Central memory CD8-positive, alpha-beta T cell (primary cell): Measurements from ENCODE around the gene ELF3.

Source experiments
- ATAC-seq: fragments of 150-1000 bp; cut with Tn5 transposase; replicated peaks from 2 replicates; pipeline ENCODE4 v1.10.0; 2022; ENCODE audit warnings: mild to moderate bottlenecking, moderate FRiP score, moderate number of reproducible peaks; ENCODE audit not compliant: poor library complexity, severe bottlenecking; ENCODE audit errors: extremely low read depth
- DNase-seq, 2 donors: peaks; one replicate each; pipeline ENCODE4 v3.0.0; 2021; ENCODE audit warnings: low spot score in 2 of 2
- H3K27ac Mint-ChIP-seq: one replicate; pipeline ENCODE4 v1.8.0; 2022; ENCODE audit warnings: low read depth, mild to moderate bottlenecking, moderate library complexity, mixed read lengths
- H3K27me3 Mint-ChIP-seq: one replicate; pipeline ENCODE4 v1.8.0; 2022; ENCODE audit warnings: mixed read lengths
- H3K36me3 Mint-ChIP-seq: one replicate; pipeline ENCODE4 v1.8.0; 2022; ENCODE audit warnings: mild to moderate bottlenecking, moderate library complexity, mixed read lengths; ENCODE audit not compliant: insufficient read depth
- H3K4me1 Mint-ChIP-seq: one replicate; pipeline ENCODE4 v1.8.0; 2022; ENCODE audit warnings: mixed read lengths
- H3K4me3 Mint-ChIP-seq: one replicate; pipeline ENCODE4 v1.8.0; 2022; ENCODE audit warnings: mild to moderate bottlenecking, moderate library complexity, mixed read lengths
- H3K9me3 Mint-ChIP-seq: one replicate; pipeline ENCODE4 v1.8.0; 2022; ENCODE audit warnings: mixed read lengths

The ELF3 gene

DNA sequence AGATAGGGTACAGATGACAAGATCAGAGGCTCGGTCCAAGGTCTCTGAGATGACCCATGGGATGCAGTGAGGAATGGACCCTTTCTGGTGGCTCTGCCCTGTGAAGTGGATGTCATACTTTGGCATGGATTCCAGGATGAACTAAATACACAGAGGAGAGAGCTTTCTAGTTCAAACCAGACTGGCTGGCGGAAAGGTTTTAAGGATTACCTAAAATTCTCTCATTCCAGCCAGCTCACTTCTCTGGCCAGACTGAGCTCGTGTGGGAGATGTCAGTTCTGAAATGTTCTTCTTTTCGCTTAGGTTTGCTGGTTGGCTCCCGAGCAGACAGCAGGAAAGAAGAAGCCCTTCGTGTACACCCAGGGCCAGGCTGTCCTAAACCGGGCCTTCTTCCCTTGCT lies 21.8 kb upstream of the ELF3 start:
- Mint-ChIP-seq H3K36me3 (peaks cover 35% of the 10 kb centered on the region), H3K4me3 (no peak overlapping the region), H3K27me3 (no peaks in the 10 kb centered on the region), H3K27ac (no peak overlapping the region), H3K4me1 (peaks cover 7% of the 10 kb centered on the region), H3K9me3 (no peaks in the 10 kb centered on the region)
- DNase-seq (no peak), ATAC-seq (no peak)

- no peaks in the 10 kb centered on the region for H3K9me3 Mint-ChIP-seq
- H3K27me3 Mint-ChIP-seq = no peaks in the 10 kb centered on the region
- no peak for DNase-seq
- no peak overlapping the region for H3K4me3 Mint-ChIP-seq
- H3K36me3 Mint-ChIP-seq = peaks cover 35% of the 10 kb centered on the region
- no peaks in the 10 kb centered on the region for H3K4me1 Mint-ChIP-seq
- no peak for ATAC-seq
- H3K27ac Mint-ChIP-seq = no peak overlapping the region
Measured at GRCh38 chr1:201989354-201990128, 20.8 kb upstream of the ELF3 start.

GRCh38 chr1:201990427-201990826 lies 20.0 kb upstream of the ELF3 start:
- DNase-seq (no peak), ATAC-seq (no peak)
- Mint-ChIP-seq H3K9me3 (no peaks in the 10 kb centered on the region), H3K4me3 (no peak overlapping the region), H3K27me3 (no peaks in the 10 kb centered on the region), H3K4me1 (no peaks in the 10 kb centered on the region), H3K36me3 (peaks cover 33% of the 10 kb centered on the region), H3K27ac (no peak overlapping the region)

DNA sequence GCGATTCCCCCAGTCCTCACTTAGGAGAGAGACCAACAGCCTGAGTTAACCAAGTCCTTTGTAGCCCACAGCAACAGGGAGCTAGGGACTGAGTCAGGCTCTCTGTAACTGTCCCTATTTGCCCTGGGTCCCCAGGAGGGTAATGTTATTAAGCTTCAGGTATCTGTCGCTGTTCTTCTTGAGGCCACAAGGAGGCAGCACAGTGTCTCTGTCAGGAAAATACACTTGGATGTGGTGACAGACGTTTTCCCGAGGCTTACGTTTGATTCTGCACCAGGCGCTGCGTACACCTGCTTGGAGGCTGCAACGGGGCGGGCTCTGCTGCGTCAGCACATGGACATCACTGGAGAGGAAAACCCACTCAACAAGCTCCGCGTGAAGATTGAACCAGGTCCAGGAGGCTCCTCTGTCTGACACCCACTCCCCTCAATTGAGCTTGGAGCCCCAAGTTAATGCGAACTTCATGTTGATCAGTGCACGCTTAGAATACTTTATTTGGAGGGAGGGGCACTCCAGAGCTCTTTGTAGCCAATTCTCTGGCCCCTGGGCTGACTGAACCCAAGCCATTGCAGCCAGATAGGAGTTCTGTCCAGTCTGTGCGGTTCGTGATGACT lies 10.7 kb upstream of the ELF3 start:
- H3K36me3 Mint-ChIP-seq = peaks cover 49% of the 10 kb centered on the region
- DNase-seq = no peak

GRCh38 chr1:202002507-202002906 lies 7.9 kb upstream of the ELF3 start:
- ATAC-seq = no peak
- peaks cover 47% of the 10 kb centered on the region for H3K36me3 Mint-ChIP-seq
- no peaks in the 10 kb centered on the region for H3K27me3 Mint-ChIP-seq

More for the DNA sequence above, 10.7 kb upstream of the ELF3 start:
- no peaks in the 10 kb centered on the region for H3K9me3 Mint-ChIP-seq
- no peak overlapping the region for H3K4me3 Mint-ChIP-seq
- H3K4me1 Mint-ChIP-seq = no peaks in the 10 kb centered on the region
- H3K27ac Mint-ChIP-seq = no peak overlapping the region
- H3K27me3 Mint-ChIP-seq = no peaks in the 10 kb centered on the region
- peak; percentile 24 for ATAC-seq

DNA sequence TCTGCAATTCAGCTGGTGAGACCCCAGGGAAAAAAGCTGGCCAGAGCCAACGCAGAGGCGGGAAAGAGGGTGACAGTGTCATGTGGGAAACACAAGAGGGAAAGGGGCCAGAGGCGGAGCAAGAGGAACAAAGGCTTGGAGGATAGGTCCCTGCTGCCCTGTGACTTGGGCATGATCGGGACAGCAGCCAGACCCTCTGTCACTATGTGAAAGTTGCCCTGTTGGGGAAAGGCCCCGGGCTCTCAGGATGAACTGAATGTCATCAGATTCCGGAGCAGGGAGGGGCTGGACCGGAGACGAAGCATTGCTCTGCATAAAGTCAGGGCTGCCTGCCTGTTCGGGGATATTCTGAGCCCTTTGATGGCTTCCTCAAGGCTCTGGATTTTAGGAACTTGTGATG lies 5.7 kb upstream of the ELF3 start:
- DNase-seq (no peak), ATAC-seq (no peak)
- Mint-ChIP-seq H3K4me3 (no peak overlapping the region), H3K27me3 (no peaks in the 10 kb centered on the region), H3K36me3 (peaks cover 36% of the 10 kb centered on the region), H3K9me3 (no peaks in the 10 kb centered on the region), H3K4me1 (peaks cover 6% of the 10 kb centered on the region), H3K27ac (no peak overlapping the region)

More at GRCh38 chr1:202002507-202002906, 7.9 kb upstream of the ELF3 start:
- H3K4me3 Mint-ChIP-seq = no peak overlapping the region
- no peaks in the 10 kb centered on the region for H3K4me1 Mint-ChIP-seq
- H3K27ac Mint-ChIP-seq = no peak overlapping the region
- H3K9me3 Mint-ChIP-seq = no peaks in the 10 kb centered on the region
- no peak for DNase-seq

DNA sequence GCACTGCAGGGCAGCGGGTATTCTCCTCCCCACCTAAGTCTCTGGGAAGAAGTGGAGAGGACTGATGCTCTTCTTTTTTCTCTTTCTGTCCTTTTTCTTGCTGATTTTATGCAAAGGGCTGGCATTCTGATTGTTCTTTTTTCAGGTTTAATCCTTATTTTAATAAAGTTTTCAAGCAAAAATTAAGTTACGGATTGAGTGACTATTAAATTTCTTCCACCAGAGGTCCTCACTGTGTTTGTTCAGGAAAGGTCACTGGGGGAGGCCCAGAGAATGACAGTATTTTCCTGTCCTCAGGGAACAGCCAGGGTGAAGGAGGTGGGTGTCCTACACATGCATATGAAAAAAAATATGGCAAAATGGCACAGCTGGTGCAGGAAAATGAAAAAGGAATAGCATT lies 4.4 kb upstream of the ELF3 start:
- no peak for ATAC-seq
- H3K36me3 Mint-ChIP-seq = peaks cover 32% of the 10 kb centered on the region

GRCh38 chr1:202007304-202007703 lies 3.1 kb upstream of the ELF3 start:
- H3K4me3 Mint-ChIP-seq = no peak overlapping the region
- DNase-seq (no peak), ATAC-seq (no peak)
- no peaks in the 10 kb centered on the region for H3K27me3 Mint-ChIP-seq
- H3K4me1 Mint-ChIP-seq = peaks cover 7% of the 10 kb centered on the region
- H3K9me3 Mint-ChIP-seq = no peaks in the 10 kb centered on the region
- H3K27ac Mint-ChIP-seq = no peak overlapping the region
- peaks cover 26% of the 10 kb centered on the region for H3K36me3 Mint-ChIP-seq

More for the DNA sequence above, 4.4 kb upstream of the ELF3 start:
- DNase-seq = no peak
- Mint-ChIP-seq H3K27ac (no peak overlapping the region), H3K4me1 (peaks cover 7% of the 10 kb centered on the region), H3K27me3 (no peaks in the 10 kb centered on the region), H3K4me3 (no peak overlapping the region), H3K9me3 (no peaks in the 10 kb centered on the region)

DNA sequence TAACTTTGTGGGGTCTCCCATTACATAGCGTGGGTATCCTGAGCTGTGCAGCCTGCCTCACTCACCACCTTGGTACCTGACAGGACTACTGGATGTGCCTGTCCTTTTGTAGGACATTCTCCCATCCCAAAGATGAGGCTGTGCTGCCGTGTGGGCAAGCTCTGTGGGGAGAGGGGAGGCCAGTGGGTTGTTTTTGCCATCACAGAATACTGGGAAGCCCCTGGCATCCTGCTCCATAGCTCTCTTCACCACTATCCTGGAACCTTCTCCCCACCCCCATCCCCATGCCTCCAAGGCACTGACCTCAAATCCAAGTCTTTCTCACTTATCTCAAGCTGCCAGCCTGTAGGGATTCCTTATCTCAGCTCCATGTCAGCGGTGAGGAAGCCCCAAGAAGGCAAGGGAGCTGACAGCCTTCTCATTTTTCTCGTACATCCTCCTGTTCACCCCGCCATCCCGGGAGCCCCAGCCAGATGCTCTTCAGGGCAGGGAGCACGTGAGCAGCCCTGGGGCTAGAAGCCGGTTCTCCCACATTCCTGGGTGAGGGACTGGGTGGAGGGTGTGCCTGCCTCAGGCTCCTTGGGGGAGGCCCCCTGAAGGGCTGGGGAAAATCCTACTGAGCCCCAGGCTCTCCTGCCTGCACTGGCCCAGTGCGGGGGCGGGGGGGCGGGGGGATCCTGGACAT lies 2.4 kb upstream of the ELF3 start:
- ATAC-seq (no peak), DNase-seq (no peak)
- Mint-ChIP-seq H3K4me1 (peaks cover 7% of the 10 kb centered on the region), H3K36me3 (peaks cover 21% of the 10 kb centered on the region), H3K27ac (no peak overlapping the region), H3K27me3 (no peaks in the 10 kb centered on the region), H3K9me3 (no peaks in the 10 kb centered on the region), H3K4me3 (no peak overlapping the region)

DNA sequence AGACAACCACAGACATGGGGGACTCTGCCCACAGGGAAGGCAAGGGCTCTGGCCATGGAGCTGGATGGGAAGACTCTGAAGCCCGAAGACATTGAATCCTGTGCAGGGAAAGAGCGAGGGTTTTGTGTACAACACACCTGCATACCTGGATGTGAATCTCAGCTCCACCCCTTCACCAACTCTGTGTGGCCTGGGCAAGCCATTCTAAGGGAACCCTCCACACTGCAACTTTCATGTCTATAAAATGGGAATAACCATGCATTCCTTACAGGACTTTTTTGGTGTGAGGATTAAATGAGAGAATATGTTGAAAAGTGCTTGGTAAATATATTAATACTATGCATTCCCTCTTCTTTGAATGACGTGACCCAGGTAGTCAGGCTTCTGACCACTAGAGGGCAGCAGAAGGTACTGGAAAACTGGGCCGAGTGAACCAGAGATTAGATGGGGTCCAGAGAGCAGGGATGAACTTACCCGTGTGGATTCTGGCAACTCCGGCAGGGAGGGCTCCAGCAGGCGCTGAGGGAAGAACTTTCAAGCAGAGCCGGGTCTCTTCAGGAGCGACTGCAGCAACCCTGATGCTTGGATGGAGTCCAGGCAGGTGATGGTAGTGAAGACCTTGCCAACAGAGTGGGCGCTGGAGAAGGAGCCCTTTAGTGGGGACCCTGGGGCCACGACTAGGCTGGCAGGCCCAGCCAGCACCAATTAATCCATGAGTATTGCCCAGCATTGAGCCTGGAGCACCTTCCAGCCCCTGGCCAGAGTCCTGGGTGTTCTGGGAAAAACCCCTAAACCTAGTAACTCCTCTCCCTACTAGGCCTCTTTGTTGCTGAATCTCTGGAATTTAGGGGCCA lies 834 bp upstream of the ELF3 start:
- peak; percentile 32 to 38 for DNase-seq
- Mint-ChIP-seq H3K9me3 (no peaks in the 10 kb centered on the region), H3K4me1 (peaks cover 7% of the 10 kb centered on the region), H3K27ac (no peak overlapping the region), H3K27me3 (no peaks in the 10 kb centered on the region), H3K4me3 (no peak overlapping the region), H3K36me3 (peaks cover 10% of the 10 kb centered on the region)
- no peak for ATAC-seq

GRCh38 chr1:202011994-202012393 lies 1.6 kb downstream of the ELF3 start:
- DNase-seq (no peak), ATAC-seq (no peak)
- Mint-ChIP-seq H3K9me3 (no peaks in the 10 kb centered on the region), H3K4me1 (peaks cover 7% of the 10 kb centered on the region), H3K36me3 (peaks cover 4% of the 10 kb centered on the region), H3K4me3 (no peak overlapping the region), H3K27me3 (peaks cover 9% of the 10 kb centered on the region), H3K27ac (no peak overlapping the region)
